ENCODE data around the gene PBXIP1.

- TF ChIP-seq ZNF565 (CRISPR knock-in tag; conservative IDR thresholded peaks at IDR 0.05; ENCODE audit: low read depth) = no peak
- no peak for TF ChIP-seq ISL1 (CRISPR knock-in tag; IDR thresholded peaks at IDR 0.05)
- no peak for TF ChIP-seq BACH2 (CRISPR knock-in tag; IDR thresholded peaks at IDR 0.05; ENCODE audit: borderline replicate concordance)
- TF ChIP-seq CREB5 (CRISPR knock-in tag; IDR thresholded peaks at IDR 0.05; ENCODE audit: low read depth) = no peak
- TF ChIP-seq GLIS3 (CRISPR knock-in tag; IDR thresholded peaks at IDR 0.05) = no peak
- no peak for TF ChIP-seq TSHZ2 (CRISPR knock-in tag; IDR thresholded peaks at IDR 0.05)
- no peak for TF ChIP-seq ZC3H10 (CRISPR knock-in tag; IDR thresholded peaks at IDR 0.05)
- TF ChIP-seq, protein P1, sequence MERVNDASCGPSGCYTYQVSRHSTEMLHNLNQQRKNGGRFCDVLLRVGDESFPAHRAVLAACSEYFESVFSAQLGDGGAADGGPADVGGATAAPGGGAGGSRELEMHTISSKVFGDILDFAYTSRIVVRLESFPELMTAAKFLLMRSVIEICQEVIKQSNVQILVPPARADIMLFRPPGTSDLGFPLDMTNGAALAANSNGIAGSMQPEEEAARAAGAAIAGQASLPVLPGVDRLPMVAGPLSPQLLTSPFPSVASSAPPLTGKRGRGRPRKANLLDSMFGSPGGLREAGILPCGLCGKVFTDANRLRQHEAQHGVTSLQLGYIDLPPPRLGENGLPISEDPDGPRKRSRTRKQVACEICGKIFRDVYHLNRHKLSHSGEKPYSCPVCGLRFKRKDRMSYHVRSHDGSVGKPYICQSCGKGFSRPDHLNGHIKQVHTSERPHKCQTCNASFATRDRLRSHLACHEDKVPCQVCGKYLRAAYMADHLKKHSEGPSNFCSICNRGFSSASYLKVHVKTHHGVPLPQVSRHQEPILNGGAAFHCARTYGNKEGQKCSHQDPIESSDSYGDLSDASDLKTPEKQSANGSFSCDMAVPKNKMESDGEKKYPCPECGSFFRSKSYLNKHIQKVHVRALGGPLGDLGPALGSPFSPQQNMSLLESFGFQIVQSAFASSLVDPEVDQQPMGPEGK (CRISPR knock-in tag; IDR thresholded peaks at IDR 0.05; ENCODE audit: borderline replicate concordance) = no peak
- TF ChIP-seq RARB (CRISPR knock-in tag; IDR thresholded peaks at IDR 0.05) = no peak
These were observed 44.0 kb downstream of the PBXIP1 start for GRCh38 chr1:154911691-154912550.

Data from SK-N-SH treated with all-trans-retinoic acid at 6 μM for 48 hours (cell line).